ENCODE results near the gene COMTD1. TPM values are rescaled to one million over a fixed set of nuclear protein-coding genes. Genes with fewer than 3 reads are reported as not detected.

COMTD1 gene
- total and polyA plus RNA-seq, 2 of the 4 experiments (the other 2 are of a cell fraction): 1.6 to 6.4 TPM

- dilution Hi-C loops (cut with HindIII; ENCODE audit: low sequenced_read_pairs, unreplicated experiment): no loop called here
- no peak for ATAC-seq (ENCODE audit: low read depth)
- no TSS peak for BruUV-seq (replicated peaks)
Measured at GRCh38 chr10:75187961-75188426, 47.8 kb downstream of the COMTD1 start.

More at GRCh38 chr10:75187961-75188426, 47.8 kb downstream of the COMTD1 start:
- no peak overlapping the region for H2AK5ac ChIP-seq (ENCODE audit: low read depth, low read length)
- peak overlapping the region; percentile 59; the same call in 1 of the 2 replicates for H4K5ac ChIP-seq (ENCODE audit: low read depth, low read length)
- H3K9ac ChIP-seq (ENCODE audit: low read depth, low read length): no peak overlapping the region
- no peak overlapping the region for H3K4me2 ChIP-seq (ENCODE audit: low read depth, low read length)
- H3K56ac ChIP-seq (ENCODE audit: extremely low read depth, insufficient read depth, low read length): no peak overlapping the region
- no peak overlapping the region for H2AFZ ChIP-seq (replicated peaks; ENCODE audit: low read length, poor library complexity)
- TF ChIP-seq SMC3 (IDR thresholded peaks at IDR 0.05; ENCODE audit: low read depth, low read length): peak; percentile 85
- peak; percentile 89 for TF ChIP-seq RAD21 (IDR thresholded peaks at IDR 0.05; ENCODE audit: low read length)
- no peak for TF ChIP-seq RFX5 (IDR thresholded peaks at IDR 0.05; ENCODE audit: low read depth, low read length)
- no peak for TF ChIP-seq FOS (IDR thresholded peaks at IDR 0.05; ENCODE audit: low read depth, low read length)
- no peak for TF ChIP-seq MAFK (IDR thresholded peaks at IDR 0.05; ENCODE audit: low read depth, low read length)
- no peak for TF ChIP-seq MXI1 (IDR thresholded peaks at IDR 0.05; ENCODE audit: borderline replicate concordance, low read depth, low read length)
- TF ChIP-seq CTCF (conservative IDR thresholded peaks at IDR 0.05; ENCODE audit: low read depth, low read length): peak; percentile 83
- H4K8ac ChIP-seq (ENCODE audit: low read depth in 2 of 2, low read length in 2 of 2): no peak overlapping the region; a peak in 1 of 4 replicates
- in situ Hi-C loops (cut with MboI; ENCODE audit: low sequenced_read_pairs): loop anchor here (5.0 kb wide), 1 partner anchor 39 kb away; no protein-coding TSS in a partner anchor
- H3K9me3 ChIP-seq (ENCODE audit: control insufficient read depth, insufficient read depth, low read length): no peaks in the 10 kb centered on the region
- no peaks in the 10 kb centered on the region; the same call in 1 of the 2 replicates for H4K20me1 ChIP-seq (ENCODE audit: insufficient read depth, low read length)
- DNase-seq: peak; percentile 74
- H3K18ac ChIP-seq (ENCODE audit: low read depth, low read length): no peak overlapping the region
- no peak overlapping the region for H2BK120ac ChIP-seq (ENCODE audit: low read depth, low read length)
- no peaks in the 10 kb centered on the region for H3K27me3 ChIP-seq (ENCODE audit: control insufficient read depth, insufficient read depth, low read length)
- POLR2A ChIA-PET (ENCODE audit: unreplicated experiment): interaction anchor here (0.6 kb wide), 2 partner anchors 45 to 1011 kb away, joined by 3 to 4 read pairs; no protein-coding TSS in a partner anchor
- H3K36me3 ChIP-seq (ENCODE audit: control insufficient read depth, insufficient read depth, low read length): no peaks in the 10 kb centered on the region
- H2BK15ac ChIP-seq (ENCODE audit: low read depth, low read length): no peak overlapping the region
- no peak overlapping the region for H3K23ac ChIP-seq (ENCODE audit: low read depth, low read length)
- H2BK20ac ChIP-seq (ENCODE audit: low read depth, low read length): 0 out of 2 replicates have a peak overlapping the region, but pooled peaks have one; percentile 44
- no peak overlapping the region for H2BK5ac ChIP-seq (ENCODE audit: low read depth, low read length, poor library complexity, severe bottlenecking)
- H3K4me1 ChIP-seq (ENCODE audit: control insufficient read depth, insufficient read depth, low read length): peaks cover 16% of the 10 kb centered on the region
- no peak overlapping the region for H3K14ac ChIP-seq (replicated peaks; ENCODE audit: low read depth, low read length)
- no peak overlapping the region for H4K91ac ChIP-seq (ENCODE audit: insufficient read depth, low read depth, low read length)
- H3K4ac ChIP-seq (ENCODE audit: low read depth, low read length): peak overlapping the region; percentile 34; the same call in 1 of the 2 replicates
- intact Hi-C loops (cut with micrococcal nuclease): loop anchor here (1.0 kb wide), 1 partner anchor 42 kb away; no protein-coding TSS in a partner anchor
- no CpG with 5 or more reads among the region's 3 CpGs for WGBS, 2 experiments (ENCODE audit: extremely low coverage in 2 of 2, insufficient read length in 1 of 2)
- H3K79me1 ChIP-seq (ENCODE audit: low read depth in 1 of 2, low read length in 2 of 2): peaks cover 11 to 26% of the 10 kb centered on the region in 2 experiments; a peak in 3 of 4 replicates
- H2AK9ac ChIP-seq (replicated peaks; ENCODE audit: low read depth, low read length, poor library complexity): peak overlapping the region; percentile 8
- CTCF ChIA-PET: interaction anchor here (0.6 to 1.4 kb wide), 4 partner anchors 23 to 47 kb away, joined by 3 to 7 read pairs (median 4); partner anchors contain the start of gene VDAC2
- peaks cover 12% of the 10 kb centered on the region for H3K9me1 ChIP-seq (ENCODE audit: insufficient read depth, low read length)
- H3K4me3 ChIP-seq (ENCODE audit: insufficient read depth, low read depth, low read length): no peak overlapping the region
- H3K27ac ChIP-seq (ENCODE audit: insufficient read depth, low read length): no peak overlapping the region

Measured in IMR-90 (cell line).